CD4-positive, alpha-beta T cell treated with Interleukin-6 at 100 ng/mL for 8 hours (primary cell): Measurements from ENCODE around the gene TLCD1.

ENCODE experiments used
- DNase-seq: peaks from one replicate; pipeline ENCODE4 v3.0.0-alpha.2; 2020; ENCODE audit warnings: mixed read lengths, low spot score

TLCD1 gene

DNA sequence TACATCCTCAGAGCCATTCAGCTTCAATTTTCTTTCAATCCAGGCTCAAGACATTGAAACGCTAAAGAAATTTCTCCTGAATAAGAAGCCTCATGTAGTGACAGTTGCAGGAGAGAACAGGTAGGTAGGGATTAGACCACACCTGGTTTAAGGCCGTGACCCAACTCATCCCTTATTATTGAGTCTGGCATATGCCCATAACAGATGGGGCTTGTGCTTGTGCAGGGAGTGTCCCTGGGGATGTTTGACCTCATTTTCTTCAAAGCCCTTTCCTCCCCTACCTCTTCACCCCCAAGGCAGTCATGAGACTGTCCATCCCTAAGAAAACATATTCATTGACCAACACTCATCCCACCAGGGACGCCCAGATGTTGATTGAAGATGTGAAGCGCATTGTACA is 39.7 kb downstream of the TLCD1 start:
- DNase-seq = no peak

DNA sequence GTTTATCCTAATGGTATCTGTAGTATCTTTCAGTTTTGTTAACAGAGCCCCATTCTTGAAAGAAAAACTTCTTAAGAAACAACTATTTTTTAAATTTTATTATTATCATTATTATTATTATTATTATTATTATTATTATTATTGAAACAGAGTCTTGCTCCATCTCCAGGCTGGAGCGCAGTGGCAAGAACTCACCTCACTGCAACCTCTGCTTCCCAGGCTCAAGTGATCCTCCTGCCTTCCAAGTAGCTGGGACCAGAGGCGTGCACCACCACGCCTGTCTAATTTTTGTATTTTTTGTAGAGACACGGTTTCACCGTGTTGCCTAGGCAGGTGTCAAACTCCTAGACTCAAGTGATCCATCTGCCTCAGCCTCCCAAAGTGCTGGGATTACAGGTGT is 40.7 kb downstream of the TLCD1 start:
- no peak for DNase-seq

DNA sequence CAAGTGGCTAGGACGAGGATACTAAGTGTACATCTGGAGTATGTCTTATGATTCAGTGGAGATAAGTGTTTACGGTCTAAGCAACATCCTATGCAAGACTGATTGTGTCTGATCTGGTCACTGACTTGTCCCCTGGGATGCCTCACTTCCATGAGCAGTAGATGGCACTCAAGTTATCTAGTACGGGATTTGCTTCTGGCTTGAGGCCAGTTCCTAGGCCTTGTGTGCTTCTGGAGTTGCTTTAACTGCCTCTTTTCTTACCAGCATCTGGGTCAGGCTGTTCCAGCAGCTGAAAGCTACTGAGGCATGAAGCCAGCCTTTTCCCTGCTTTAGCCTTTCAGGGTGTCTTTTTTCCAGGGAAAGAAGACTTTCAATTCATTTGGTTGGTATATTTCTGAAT is 41.1 kb downstream of the TLCD1 start:
- DNase-seq = no peak

DNA sequence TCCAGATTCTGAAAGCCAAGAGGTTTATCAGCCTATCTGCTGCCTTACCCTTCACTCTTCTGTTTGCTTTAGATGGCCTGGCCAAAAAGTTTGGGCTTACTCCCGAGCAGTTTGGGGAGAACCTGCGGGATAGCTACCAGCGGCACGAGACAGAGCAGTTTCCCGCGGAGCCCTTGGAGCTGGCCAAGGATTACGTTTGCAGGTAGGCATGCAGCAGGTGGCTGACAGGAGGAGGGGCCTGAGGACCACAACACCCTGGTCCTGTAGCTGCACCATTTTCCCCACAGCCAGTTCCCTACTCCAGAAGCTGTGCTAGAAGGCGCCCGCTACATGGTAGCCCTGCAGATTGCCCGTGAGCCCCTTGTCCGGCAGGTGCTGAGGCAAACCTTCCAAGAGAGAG is 43.4 kb downstream of the TLCD1 start:
- DNase-seq = no peak

DNA sequence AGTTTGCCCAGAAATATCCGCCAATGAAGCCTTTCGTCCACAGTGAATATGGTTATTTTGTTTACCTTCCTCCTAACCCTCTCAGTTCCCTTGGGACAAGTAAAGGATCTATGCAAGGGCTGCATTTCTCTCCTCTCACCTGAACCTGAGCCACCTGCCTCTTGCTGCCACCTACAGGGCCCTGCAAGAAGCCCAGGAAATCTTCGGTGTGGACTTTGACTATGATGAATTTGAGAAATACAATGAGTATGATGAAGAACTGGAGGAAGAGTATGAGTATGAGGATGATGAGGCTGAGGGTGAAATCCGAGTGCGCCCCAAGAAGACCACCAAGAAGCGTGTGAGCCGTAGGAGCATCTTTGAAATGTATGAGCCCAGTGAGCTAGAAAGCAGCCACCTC is 50.1 kb downstream of the TLCD1 start:
- DNase-seq = no peak

DNA sequence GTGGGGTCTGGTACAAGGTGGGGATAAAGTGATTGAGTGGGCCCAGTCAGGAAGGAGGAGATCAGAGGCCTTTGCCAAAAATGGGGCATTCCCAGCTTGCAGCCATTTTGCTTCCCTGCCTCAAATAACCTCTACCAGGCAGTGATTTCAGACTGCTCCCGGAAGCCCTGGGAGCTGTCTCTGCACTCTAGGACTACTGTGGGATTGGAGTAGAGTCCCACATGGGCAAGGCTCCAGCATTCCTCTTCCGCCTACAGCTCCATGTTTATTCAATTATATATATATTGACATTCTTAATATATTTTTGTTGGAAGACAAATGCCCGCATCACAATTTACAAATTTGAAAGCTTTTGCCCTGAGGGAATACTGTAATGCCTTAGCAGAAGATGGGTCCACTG is 50.5 kb downstream of the TLCD1 start:
- DNase-seq = no peak
